ENCODE results near the gene KCNQ5.
A peak's percentile ranks its signal among the peaks of the same experiment; 100 is the strongest.
"Not testable (repeated sequence)": the region's sequence is repeated elsewhere in the genome, so short reads cannot be mapped to it uniquely, and the experiment has no call there.

Gene KCNQ5

DNA sequence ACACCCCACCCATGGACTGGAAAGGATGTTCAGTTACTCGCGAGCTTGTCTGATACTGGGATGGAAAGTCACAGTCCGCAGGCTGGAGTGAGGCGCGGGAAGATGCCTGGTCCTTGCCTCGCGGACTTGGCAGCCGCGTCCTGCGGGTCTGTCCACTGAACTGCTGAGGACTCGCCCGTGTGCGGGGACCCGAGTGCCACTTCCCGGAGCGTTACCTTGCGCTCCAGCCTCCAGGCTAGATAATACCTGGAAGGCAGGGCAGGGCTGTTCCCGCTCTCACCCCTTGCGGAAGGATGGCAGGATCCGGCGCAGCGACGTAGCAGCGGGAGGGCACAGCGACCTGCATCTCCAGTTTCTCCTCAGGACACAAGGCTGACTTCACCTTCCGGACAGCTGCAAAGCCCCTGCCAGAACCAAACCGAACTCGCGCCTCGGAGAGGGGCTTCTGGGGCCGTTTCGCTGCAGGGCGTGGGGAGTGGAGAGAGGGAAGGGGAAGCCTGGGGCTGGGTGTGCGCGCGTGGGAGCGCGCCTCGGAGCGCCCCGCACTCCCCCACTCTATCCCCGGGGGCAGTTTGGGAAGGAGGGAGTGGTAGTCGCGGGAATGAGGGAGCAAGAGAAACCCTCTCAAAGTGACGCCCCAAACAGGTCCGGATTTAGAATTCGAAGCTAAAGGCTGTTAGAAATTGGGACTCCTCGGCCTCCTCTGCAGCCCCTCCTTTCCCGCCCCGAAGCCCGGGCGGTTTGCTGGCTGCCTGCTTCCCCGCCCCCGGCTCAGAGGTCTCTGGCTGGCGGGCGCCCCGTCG lies at the start of gene KCNQ5:
TSS of gene KCNQ5 (plus strand) at position 774 of the 803 bp plus-strand sequence.
- H3K9me3 ChIP-seq (ENCODE audit: control insufficient read depth, low read depth, low read length), result no peaks in the 10 kb centered on the region
- no peaks in the 10 kb centered on the region for H3K36me3 ChIP-seq (ENCODE audit: control insufficient read depth, low read depth, low read length)
- H3K27ac ChIP-seq (ENCODE audit: low read length), result no peak within 1 kb of the TSS
- peak within 1 kb of the TSS; percentile 34 for H3K9ac ChIP-seq (ENCODE audit: low read length)
- H3K27me3 ChIP-seq (ENCODE audit: control insufficient read depth, insufficient read depth, low read length), result peaks cover 60% of the 10 kb centered on the region
- peaks cover 3% of the 10 kb centered on the region for H3K4me1 ChIP-seq (ENCODE audit: control insufficient read depth, low read depth, low read length)
- H3K4me3 ChIP-seq (ENCODE audit: low read length), result peak within 1 kb of the TSS; percentile 74

DNA sequence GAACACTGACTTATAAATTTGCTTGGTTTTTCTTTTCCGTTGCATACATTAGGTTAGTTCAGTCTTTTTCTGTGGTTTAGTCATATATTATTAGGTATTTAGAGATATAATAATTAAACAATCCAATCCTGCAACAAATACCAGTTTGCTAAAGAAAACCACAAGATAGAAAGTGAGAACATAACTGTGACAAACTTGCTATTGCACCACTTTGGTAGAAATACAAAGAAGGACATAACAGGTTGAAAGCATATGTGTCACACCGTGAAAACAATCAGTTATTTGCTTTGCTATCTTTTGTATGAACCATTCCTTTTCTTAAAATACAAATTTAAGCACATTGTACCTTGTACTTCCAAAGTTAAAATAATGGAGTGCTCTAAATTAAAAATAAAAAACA lies 42.0 kb upstream of the KCNQ5 start:
- no peak overlapping the region for H3K27ac ChIP-seq (ENCODE audit: low read length)
- no peaks in the 10 kb centered on the region for H3K4me1 ChIP-seq (ENCODE audit: control insufficient read depth, low read depth, low read length)
- no peaks in the 10 kb centered on the region for H3K9me3 ChIP-seq (ENCODE audit: control insufficient read depth, low read depth, low read length)
- H3K27me3 ChIP-seq (ENCODE audit: control insufficient read depth, insufficient read depth, low read length), result no peaks in the 10 kb centered on the region
- no peak overlapping the region for H3K9ac ChIP-seq (ENCODE audit: low read length)
- no peak overlapping the region for H3K4me3 ChIP-seq (ENCODE audit: low read length)
- H3K36me3 ChIP-seq (ENCODE audit: control insufficient read depth, low read depth, low read length), result no peaks in the 10 kb centered on the region

DNA sequence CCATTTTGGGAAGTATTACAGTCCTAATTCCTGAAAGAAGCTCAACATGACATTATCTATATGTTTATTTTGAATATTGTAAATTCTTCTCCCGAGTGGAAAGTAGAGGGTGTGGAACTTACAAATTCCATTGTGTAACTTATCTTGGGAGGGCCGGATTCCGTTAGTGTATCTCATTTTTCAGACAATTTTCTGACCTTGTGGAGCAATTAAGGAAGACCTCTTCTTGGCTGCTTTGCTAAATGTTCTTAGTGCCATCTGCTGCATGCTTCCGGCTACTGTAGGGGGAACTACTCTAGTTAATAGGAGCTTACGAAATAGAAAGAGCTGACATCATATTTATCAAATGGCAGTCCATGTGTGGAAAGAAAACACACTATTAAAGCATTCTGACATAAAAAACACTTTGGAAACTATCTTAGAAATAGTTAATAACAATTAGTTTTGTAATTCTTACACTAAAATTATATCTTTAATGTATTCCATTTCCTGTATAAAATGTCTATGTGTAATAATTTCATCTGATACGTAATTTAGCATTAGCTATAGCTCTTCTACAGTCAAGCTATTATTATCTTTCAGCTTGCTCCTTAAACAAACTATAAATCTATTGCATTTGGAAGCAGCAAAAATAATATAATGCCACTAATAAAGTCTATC lies 41.5 kb upstream of the KCNQ5 start:
- H3K27me3 ChIP-seq (ENCODE audit: control insufficient read depth, insufficient read depth, low read length), result no peaks in the 10 kb centered on the region
- no peaks in the 10 kb centered on the region for H3K9me3 ChIP-seq (ENCODE audit: control insufficient read depth, low read depth, low read length)
- H3K9ac ChIP-seq (ENCODE audit: low read length), result no peak overlapping the region
- H3K4me3 ChIP-seq (ENCODE audit: low read length), result no peak overlapping the region
- H3K4me1 ChIP-seq (ENCODE audit: control insufficient read depth, low read depth, low read length), result no peaks in the 10 kb centered on the region
- H3K27ac ChIP-seq (ENCODE audit: low read length), result no peak overlapping the region
- no peaks in the 10 kb centered on the region for H3K36me3 ChIP-seq (ENCODE audit: control insufficient read depth, low read depth, low read length)

DNA sequence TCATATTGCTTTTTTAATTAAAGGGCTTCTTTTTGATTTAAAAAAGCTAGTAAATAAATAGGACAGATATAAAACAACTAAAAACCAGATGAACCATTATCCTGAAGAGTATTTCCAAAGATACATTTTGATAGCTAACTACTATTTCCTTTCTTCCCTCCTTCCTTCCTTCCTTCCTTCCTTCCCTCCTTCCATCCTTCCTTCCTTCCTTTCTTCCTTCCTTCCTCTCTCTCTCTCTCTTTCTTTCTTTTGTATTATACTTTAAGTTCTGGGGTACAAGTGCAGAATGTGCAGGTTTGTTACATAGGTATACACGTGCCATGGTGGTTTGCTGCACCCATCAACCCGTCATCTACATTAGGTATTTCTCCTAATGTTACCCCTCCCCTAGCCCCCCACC lies 40.9 kb upstream of the KCNQ5 start:
- not testable (repeated sequence) for H3K9me3 ChIP-seq (ENCODE audit: control insufficient read depth, low read depth, low read length); H3K9ac ChIP-seq (ENCODE audit: low read length); H3K4me1 ChIP-seq (ENCODE audit: control insufficient read depth, low read depth, low read length); H3K27me3 ChIP-seq (ENCODE audit: control insufficient read depth, insufficient read depth, low read length); H3K27ac ChIP-seq (ENCODE audit: low read length); H3K36me3 ChIP-seq (ENCODE audit: control insufficient read depth, low read depth, low read length); H3K4me3 ChIP-seq (ENCODE audit: low read length)

DNA sequence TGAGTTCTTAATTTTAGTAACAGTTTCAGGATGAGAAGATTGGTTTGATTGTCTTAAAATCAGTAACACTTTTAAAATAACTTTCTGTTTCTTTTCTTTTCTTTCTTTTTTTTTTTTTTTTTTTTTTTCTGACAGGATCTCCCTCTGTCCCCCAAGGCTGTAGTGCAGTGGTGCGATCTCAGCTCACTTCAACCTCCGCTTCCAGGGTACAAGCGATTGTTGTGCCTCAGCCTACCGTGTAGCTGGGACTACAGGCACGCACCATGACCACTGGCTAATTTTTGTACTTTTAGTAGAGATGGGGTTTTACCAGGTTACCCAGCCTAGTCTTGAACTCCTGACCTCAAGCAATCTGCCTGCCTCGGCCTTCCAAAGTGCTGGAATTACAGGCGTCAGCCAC lies 33.7 kb upstream of the KCNQ5 start:
- no peak overlapping the region for H3K4me3 ChIP-seq (ENCODE audit: low read length)
- H3K27ac ChIP-seq (ENCODE audit: low read length), result no peak overlapping the region
- no peaks in the 10 kb centered on the region for H3K27me3 ChIP-seq (ENCODE audit: control insufficient read depth, insufficient read depth, low read length)
- no peaks in the 10 kb centered on the region for H3K36me3 ChIP-seq (ENCODE audit: control insufficient read depth, low read depth, low read length)
- no peaks in the 10 kb centered on the region for H3K4me1 ChIP-seq (ENCODE audit: control insufficient read depth, low read depth, low read length)
- no peak overlapping the region for H3K9ac ChIP-seq (ENCODE audit: low read length)
- H3K9me3 ChIP-seq (ENCODE audit: control insufficient read depth, low read depth, low read length), result no peaks in the 10 kb centered on the region

DNA sequence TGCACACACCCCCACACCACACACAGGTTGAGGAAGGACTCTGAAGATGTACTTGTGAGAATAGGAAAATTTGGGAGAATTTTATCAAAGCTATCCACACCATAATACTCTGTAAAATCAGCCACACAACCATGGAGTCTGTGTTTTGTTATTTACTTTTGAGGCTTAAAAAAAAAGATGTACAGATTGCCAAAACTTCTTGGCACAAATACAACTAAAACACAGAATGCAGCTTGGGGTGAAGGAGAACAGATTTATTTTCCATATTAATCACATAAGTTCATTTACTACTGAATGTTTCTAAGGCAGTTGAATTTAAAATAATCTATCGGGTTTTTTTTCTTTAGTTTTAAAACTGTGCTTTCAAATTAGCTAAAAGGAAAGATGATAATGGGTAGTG lies 32.8 kb upstream of the KCNQ5 start:
- Histone ChIP-seq H3K4me1 (ENCODE audit: control insufficient read depth, low read depth, low read length) (no peaks in the 10 kb centered on the region), H3K9me3 (ENCODE audit: control insufficient read depth, low read depth, low read length) (no peaks in the 10 kb centered on the region), H3K4me3 (ENCODE audit: low read length) (no peak overlapping the region), H3K27ac (ENCODE audit: low read length) (no peak overlapping the region), H3K9ac (ENCODE audit: low read length) (no peak overlapping the region), H3K27me3 (ENCODE audit: control insufficient read depth, insufficient read depth, low read length) (no peaks in the 10 kb centered on the region), H3K36me3 (ENCODE audit: control insufficient read depth, low read depth, low read length) (no peaks in the 10 kb centered on the region)

DNA sequence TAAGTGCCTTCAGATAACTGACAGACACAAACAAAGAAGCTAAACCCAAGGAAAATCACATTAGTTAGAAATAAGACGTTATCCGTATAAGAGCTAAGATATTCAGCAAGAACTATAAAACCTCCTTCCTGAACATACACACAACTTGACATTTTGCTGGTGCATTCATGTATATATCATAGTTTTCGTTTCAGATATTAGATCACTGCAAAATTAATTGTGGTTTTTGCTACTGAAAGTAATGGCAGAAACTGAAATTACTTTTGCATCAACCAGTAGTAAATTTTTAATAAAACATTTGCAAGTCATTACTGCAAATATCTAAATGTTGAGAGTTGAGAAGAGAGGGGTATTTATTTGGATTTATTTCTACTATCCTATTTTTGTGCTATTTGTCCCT lies 26.1 kb upstream of the KCNQ5 start:
- H3K9me3 ChIP-seq (ENCODE audit: control insufficient read depth, low read depth, low read length), result no peaks in the 10 kb centered on the region
- no peak overlapping the region for H3K4me3 ChIP-seq (ENCODE audit: low read length)
- H3K27me3 ChIP-seq (ENCODE audit: control insufficient read depth, insufficient read depth, low read length), result no peaks in the 10 kb centered on the region
- H3K27ac ChIP-seq (ENCODE audit: low read length), result no peak overlapping the region
- no peaks in the 10 kb centered on the region for H3K36me3 ChIP-seq (ENCODE audit: control insufficient read depth, low read depth, low read length)
- H3K4me1 ChIP-seq (ENCODE audit: control insufficient read depth, low read depth, low read length), result no peaks in the 10 kb centered on the region
- H3K9ac ChIP-seq (ENCODE audit: low read length), result no peak overlapping the region

DNA sequence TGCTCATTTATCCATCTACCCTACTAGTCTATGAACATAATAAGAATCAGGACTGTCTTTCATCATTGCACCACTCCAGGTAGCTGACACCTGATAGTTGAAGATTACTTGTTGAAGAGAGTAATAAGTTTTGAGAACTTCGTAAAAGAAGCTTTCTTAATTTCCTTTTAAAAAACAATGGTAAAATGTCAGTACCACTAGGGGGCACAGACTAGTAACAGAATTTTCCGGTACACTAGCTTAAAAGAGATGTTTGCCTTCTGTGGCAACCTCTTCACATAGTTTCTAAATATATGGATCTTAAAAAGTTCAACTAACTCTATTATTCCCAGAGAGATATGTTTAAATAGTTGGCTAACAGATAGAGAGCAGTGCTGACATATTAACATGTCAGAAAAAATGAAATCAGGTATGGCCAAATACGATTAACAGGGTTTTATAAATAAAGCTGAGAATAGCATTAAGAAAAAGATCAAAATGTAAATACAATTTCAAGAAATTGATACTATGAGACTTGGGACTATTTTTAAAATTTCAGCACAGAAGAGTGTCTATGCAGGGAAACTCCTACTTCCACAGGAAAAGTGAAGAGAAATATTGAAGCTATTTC lies 5.4 kb upstream of the KCNQ5 start:
- H3K27me3 ChIP-seq (ENCODE audit: control insufficient read depth, insufficient read depth, low read length), result peaks cover 29% of the 10 kb centered on the region
- no peak overlapping the region for H3K27ac ChIP-seq (ENCODE audit: low read length)
- peaks cover 3% of the 10 kb centered on the region for H3K4me1 ChIP-seq (ENCODE audit: control insufficient read depth, low read depth, low read length)
- H3K9ac ChIP-seq (ENCODE audit: low read length), result no peak overlapping the region
- H3K9me3 ChIP-seq (ENCODE audit: control insufficient read depth, low read depth, low read length), result no peaks in the 10 kb centered on the region
- H3K36me3 ChIP-seq (ENCODE audit: control insufficient read depth, low read depth, low read length), result no peaks in the 10 kb centered on the region
- H3K4me3 ChIP-seq (ENCODE audit: low read length), result no peak overlapping the region

DNA sequence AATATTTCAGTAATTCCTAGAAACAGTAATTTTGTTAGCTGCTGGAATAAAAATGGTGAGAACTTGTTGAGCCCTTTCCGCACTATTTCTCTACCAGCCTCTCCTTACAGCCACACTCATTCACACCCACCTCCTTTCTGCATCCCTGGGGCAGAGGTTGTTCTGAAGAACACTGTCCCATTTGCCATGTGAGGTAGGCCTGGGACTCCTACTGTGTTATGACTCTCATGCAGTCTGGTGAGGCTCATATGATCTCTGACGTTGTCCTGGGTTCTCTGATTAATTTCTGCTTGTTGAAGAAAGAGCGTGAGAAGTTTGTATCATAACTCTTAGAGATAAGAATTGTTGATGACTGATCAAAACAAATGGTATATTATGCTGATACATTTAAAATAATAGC lies 4.1 kb upstream of the KCNQ5 start:
- Histone ChIP-seq H3K27ac (ENCODE audit: low read length) (no peak overlapping the region), H3K9me3 (ENCODE audit: control insufficient read depth, low read depth, low read length) (no peaks in the 10 kb centered on the region), H3K27me3 (ENCODE audit: control insufficient read depth, insufficient read depth, low read length) (peaks cover 41% of the 10 kb centered on the region), H3K9ac (ENCODE audit: low read length) (no peak overlapping the region), H3K4me1 (ENCODE audit: control insufficient read depth, low read depth, low read length) (peaks cover 3% of the 10 kb centered on the region), H3K4me3 (ENCODE audit: low read length) (no peak overlapping the region), H3K36me3 (ENCODE audit: control insufficient read depth, low read depth, low read length) (no peaks in the 10 kb centered on the region)

DNA sequence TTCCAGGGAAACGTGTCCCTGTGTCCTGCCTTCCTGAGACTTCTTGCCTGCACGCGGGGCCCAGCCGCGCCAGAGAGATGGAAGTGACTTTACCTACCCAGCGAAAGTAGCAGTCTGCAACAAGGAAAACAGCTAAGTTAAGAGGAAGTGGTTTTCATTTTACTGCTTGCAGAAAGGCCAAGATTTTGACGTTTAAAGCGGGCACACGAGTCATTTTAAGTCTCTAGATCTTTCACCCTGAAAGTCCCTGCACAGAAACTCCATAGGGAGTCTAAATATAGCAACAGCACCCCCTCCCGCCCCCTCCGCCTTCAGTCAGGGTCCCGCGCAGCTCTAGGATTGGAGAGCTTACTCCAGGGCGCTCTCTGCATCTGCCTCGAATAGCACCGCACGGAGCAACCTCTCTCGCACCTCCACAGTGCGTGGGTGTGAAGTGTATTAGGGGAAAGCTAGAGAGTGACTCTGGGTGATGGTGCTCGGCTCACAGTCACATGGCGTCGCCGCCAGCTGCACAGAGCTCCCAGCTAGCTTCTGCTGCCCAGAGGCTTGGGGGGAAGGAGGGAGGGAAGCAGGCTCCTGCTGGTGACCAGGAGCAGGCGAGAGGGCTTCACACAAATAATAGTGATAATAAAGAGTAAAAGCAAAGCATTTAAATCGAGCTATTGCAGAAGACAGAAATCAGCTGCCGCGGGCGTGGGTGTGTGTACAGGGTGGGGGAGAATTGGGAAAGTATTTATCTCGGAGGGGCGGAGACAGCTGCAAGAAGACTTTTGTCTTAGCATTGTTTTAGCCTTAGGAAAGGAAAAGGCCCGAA lies 1.8 kb upstream of the KCNQ5 start:
- Histone ChIP-seq H3K9me3 (ENCODE audit: control insufficient read depth, low read depth, low read length) (no peaks in the 10 kb centered on the region), H3K9ac (ENCODE audit: low read length) (no peak overlapping the region), H3K27me3 (ENCODE audit: control insufficient read depth, insufficient read depth, low read length) (peaks cover 60% of the 10 kb centered on the region), H3K4me3 (ENCODE audit: low read length) (peak overlapping the region; percentile 74), H3K27ac (ENCODE audit: low read length) (no peak overlapping the region), H3K4me1 (ENCODE audit: control insufficient read depth, low read depth, low read length) (peaks cover 3% of the 10 kb centered on the region), H3K36me3 (ENCODE audit: control insufficient read depth, low read depth, low read length) (no peaks in the 10 kb centered on the region)

DNA sequence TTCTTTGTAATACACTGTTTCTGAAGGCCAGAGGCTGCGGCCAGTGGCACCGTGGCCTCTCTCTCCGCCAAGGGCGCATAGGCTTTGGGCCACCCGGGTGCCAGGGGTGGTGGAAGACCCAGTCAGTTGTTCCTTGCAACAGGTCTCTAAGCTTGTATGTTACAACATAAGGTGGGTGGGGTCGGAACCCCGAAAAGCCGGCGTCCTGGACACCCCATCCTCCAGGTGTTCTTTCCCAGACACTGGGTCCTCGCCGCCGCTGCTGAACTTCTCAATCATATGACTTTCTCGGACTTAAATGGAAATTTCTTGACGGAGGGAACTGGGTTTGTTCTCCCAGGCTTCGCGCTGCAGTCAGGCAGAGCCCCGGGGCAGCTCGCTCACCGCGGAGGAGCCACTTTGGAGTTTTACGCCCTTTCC lies 983 bp upstream of the KCNQ5 start:
- Histone ChIP-seq H3K27ac (ENCODE audit: low read length) (no peak overlapping the region), H3K9me3 (ENCODE audit: control insufficient read depth, low read depth, low read length) (no peaks in the 10 kb centered on the region), H3K4me3 (ENCODE audit: low read length) (peak overlapping the region; percentile 74), H3K36me3 (ENCODE audit: control insufficient read depth, low read depth, low read length) (no peaks in the 10 kb centered on the region), H3K4me1 (ENCODE audit: control insufficient read depth, low read depth, low read length) (peaks cover 3% of the 10 kb centered on the region), H3K27me3 (ENCODE audit: control insufficient read depth, insufficient read depth, low read length) (peaks cover 60% of the 10 kb centered on the region), H3K9ac (ENCODE audit: low read length) (no peak overlapping the region)

Measured in iPS-18a (cell line).